Liver (tissue), 9 donors: ENCODE measurements around the gene LANCL1. TPM values are rescaled to one million over a fixed set of nuclear protein-coding genes. Genes with fewer than 3 reads are reported as not detected.

ENCODE experiments used
- DNase-seq: peaks from one replicate; pipeline ENCODE4 v3.0.0-alpha.2; 2017; ENCODE audit warnings: low spot score
- H3K27ac ChIP-seq, 2 donors: one replicate each; pipeline ENCODE4 v1.7.0; 2013; ENCODE audit warnings: inconsistent platforms in 2 of 2, low read length in 2 of 2, control low read depth in 1 of 2, low read depth in 1 of 2, mild to moderate bottlenecking in 1 of 2
- H3K27me3 ChIP-seq, 4 donors: one replicate each; pipeline versions ENCODE4 v1.6.1 to v1.7.0; 2013; ENCODE audit warnings: low read length in 3 of 4, inconsistent platforms in 1 of 4, mild to moderate bottlenecking in 1 of 4, moderate library complexity in 1 of 4; ENCODE audit not compliant: control insufficient read depth in 4 of 4, insufficient read depth in 4 of 4
- H3K36me3 ChIP-seq, 4 donors: one replicate each; pipeline versions ENCODE4 v1.6.1 to v1.7.0; 2013; ENCODE audit warnings: low read length in 3 of 4, mild to moderate bottlenecking in 3 of 4, low read depth in 1 of 4, moderate library complexity in 1 of 4; ENCODE audit not compliant: control insufficient read depth in 4 of 4, insufficient read depth in 3 of 4
- H3K4me1 ChIP-seq, 4 donors: one replicate each; pipeline versions ENCODE4 v1.6.1 to v1.7.0; 2013; ENCODE audit warnings: low read length in 3 of 4, mild to moderate bottlenecking in 3 of 4, moderate library complexity in 1 of 4; ENCODE audit not compliant: control insufficient read depth in 4 of 4, insufficient read depth in 4 of 4
- H3K4me3 ChIP-seq, 3 donors: one replicate each; pipeline versions ENCODE4 v1.6.1 to v1.7.0; 2013; ENCODE audit warnings: low read length in 3 of 3, control low read depth in 1 of 3, low read depth in 1 of 3, mild to moderate bottlenecking in 1 of 3
- H3K9ac ChIP-seq, 2 donors: one replicate each; pipeline ENCODE4 v1.7.0; 2013; ENCODE audit warnings: low read length in 2 of 2, mild to moderate bottlenecking in 2 of 2, moderate library complexity in 2 of 2, control low read depth in 1 of 2, low read depth in 1 of 2
- H3K9me3 ChIP-seq, 4 donors: one replicate each; pipeline versions ENCODE4 v1.6.1 to v1.7.0; 2013; ENCODE audit warnings: low read length in 3 of 4; ENCODE audit not compliant: control insufficient read depth in 4 of 4
- EGR1 ChIP-seq, 2 donors: IDR thresholded peaks; 2 replicates each; pipeline ENCODE4 v1.6.1; 2016 to 2018; ENCODE audit warnings: antibody characterized with exemption in 2 of 2, low read depth in 2 of 2
- FOXA2 ChIP-seq: IDR thresholded peaks from 2 replicates; pipeline ENCODE4 v1.6.1; 2016; ENCODE audit warnings: antibody characterized with exemption
- HNF4A ChIP-seq, 2 donors: conservative IDR thresholded peaks; 2 replicates each; pipeline ENCODE4 v1.6.1; 2016; ENCODE audit warnings: antibody characterized with exemption in 2 of 2, mild to moderate bottlenecking in 2 of 2
- HNF4G ChIP-seq: IDR thresholded peaks from 2 replicates; pipeline ENCODE4 v1.6.1; 2016; ENCODE audit warnings: antibody characterized with exemption
- NR2F2 ChIP-seq: IDR thresholded peaks from 2 replicates; pipeline ENCODE4 v1.6.1; 2016; ENCODE audit warnings: antibody characterized with exemption
- SP1 ChIP-seq: IDR thresholded peaks from 2 replicates; pipeline ENCODE4 v1.6.1; 2018; ENCODE audit warnings: antibody characterized with exemption, mild to moderate bottlenecking
- YY1 ChIP-seq: IDR thresholded peaks from 2 replicates; pipeline ENCODE4 v1.6.1; 2016; ENCODE audit warnings: antibody characterized with exemption, mild to moderate bottlenecking
- ZBTB33 ChIP-seq: IDR thresholded peaks from 2 replicates; pipeline ENCODE4 v1.6.1; 2016; ENCODE audit warnings: antibody characterized with exemption
- WGBS: extraction: QIAGEN DNeasy Blood & Tissue Kit; methylation state at CpG from one replicate; pipeline ENCODE4 v1.1.7; 2013; 5-methylcytosine and 5-hydroxymethylcytosine counted together
- polyA plus RNA-seq, 2 donors: library from polyadenylated mRNA; stranded (reverse) in 1 of 2; unstranded in 1 of 2; fragments of 200-250 nt in 1 of 2; fragments of >200 nt in 1 of 2; fragmentation: Nextera tagmentation in 1 of 2; extraction: Ambion mirVana in 1 of 2; gene quantifications; one replicate each; pipeline versions ENCODE4 v1.2.1 to v1.2.3, GENCODE V29; 2013 to 2015
- total RNA-seq, 2 donors: library from RNA; depleted of rRNA; stranded (reverse); fragments of >200 nt; gene quantifications; one replicate each; pipeline ENCODE4 v1.2.3, GENCODE V29; 2014
- TF ChIP-seq, protein P1 (sequence below): IDR thresholded peaks from 2 replicates; pipeline ENCODE4 v1.6.1; 2016; ENCODE audit warnings: antibody characterized with exemption, mild to moderate bottlenecking
- donor health status: healthy.
- donor health status: healthy.
- donor health status: healthy.
- donor health status: healthy.
- donor health status: healthy.

Gene LANCL1
- total and polyA plus RNA-seq, 4 donors: 7.2 to 21.0 (median 12.1) TPM

DNA sequence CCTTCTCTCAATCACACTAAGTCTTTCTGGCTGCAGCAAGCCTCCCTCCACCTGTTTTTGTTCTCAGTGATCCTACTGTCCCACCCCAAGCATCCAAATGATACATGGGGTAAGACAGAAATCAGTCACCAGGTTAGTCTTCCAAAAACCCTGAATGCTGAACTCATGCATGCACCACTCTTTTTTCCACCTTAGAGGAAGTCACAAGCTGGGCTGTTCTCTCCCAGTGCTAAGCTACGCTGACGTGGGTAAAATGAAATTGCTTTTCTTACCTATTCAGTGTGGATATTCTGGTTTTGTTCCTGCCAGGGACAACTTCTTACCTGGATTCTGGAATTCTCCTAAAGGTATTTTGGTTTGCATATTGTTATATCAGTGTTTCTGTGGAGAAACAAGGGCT is 54.2 kb downstream of the LANCL1 start (continued):
- TF ChIP-seq, protein P1, sequence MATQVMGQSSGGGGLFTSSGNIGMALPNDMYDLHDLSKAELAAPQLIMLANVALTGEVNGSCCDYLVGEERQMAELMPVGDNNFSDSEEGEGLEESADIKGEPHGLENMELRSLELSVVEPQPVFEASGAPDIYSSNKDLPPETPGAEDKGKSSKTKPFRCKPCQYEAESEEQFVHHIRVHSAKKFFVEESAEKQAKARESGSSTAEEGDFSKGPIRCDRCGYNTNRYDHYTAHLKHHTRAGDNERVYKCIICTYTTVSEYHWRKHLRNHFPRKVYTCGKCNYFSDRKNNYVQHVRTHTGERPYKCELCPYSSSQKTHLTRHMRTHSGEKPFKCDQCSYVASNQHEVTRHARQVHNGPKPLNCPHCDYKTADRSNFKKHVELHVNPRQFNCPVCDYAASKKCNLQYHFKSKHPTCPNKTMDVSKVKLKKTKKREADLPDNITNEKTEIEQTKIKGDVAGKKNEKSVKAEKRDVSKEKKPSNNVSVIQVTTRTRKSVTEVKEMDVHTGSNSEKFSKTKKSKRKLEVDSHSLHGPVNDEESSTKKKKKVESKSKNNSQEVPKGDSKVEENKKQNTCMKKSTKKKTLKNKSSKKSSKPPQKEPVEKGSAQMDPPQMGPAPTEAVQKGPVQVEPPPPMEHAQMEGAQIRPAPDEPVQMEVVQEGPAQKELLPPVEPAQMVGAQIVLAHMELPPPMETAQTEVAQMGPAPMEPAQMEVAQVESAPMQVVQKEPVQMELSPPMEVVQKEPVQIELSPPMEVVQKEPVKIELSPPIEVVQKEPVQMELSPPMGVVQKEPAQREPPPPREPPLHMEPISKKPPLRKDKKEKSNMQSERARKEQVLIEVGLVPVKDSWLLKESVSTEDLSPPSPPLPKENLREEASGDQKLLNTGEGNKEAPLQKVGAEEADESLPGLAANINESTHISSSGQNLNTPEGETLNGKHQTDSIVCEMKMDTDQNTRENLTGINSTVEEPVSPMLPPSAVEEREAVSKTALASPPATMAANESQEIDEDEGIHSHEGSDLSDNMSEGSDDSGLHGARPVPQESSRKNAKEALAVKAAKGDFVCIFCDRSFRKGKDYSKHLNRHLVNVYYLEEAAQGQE: no peak

GRCh38 chr2:210421916-210422315 is 54.6 kb downstream of the LANCL1 start:
- Histone ChIP-seq H3K27ac (no peak overlapping the region), H3K9me3 (peaks cover 0 to 5% (median under 1%) of the 10 kb centered on the region in 4 donors), H3K4me3 (no peak overlapping the region), H3K36me3 (no peaks in the 10 kb centered on the region), H3K27me3 (no peaks in the 10 kb centered on the region), H3K4me1 (no peaks in the 10 kb centered on the region), H3K9ac (no peak overlapping the region)
- whole genome bisulfite sequencing: 58% methylated on average over 3 of the region's 3 CpGs
- TF ChIP-seq ZBTB33 (no peak), YY1 (no peak)
- DNase-seq: no peak

- no peaks in the 10 kb centered on the region for H3K36me3 ChIP-seq
- no peaks in the 10 kb centered on the region for H3K27me3 ChIP-seq
- H3K4me1 ChIP-seq: no peaks in the 10 kb centered on the region
- H3K4me3 ChIP-seq: no peak overlapping the region
- no peaks in the 10 kb centered on the region for H3K9me3 ChIP-seq
- no peak overlapping the region for H3K9ac ChIP-seq
- DNase-seq: no peak
- H3K27ac ChIP-seq: no peak overlapping the region
- WGBS: 94% methylated on average over 1 of the region's 1 CpG
- TF ChIP-seq SP1: no peak
- TF ChIP-seq NR2F2: no peak
- TF ChIP-seq YY1: no peak
- TF ChIP-seq HNF4A (conservative IDR thresholded peaks at IDR 0.05): no peak
- TF ChIP-seq EGR1 (IDR thresholded peaks at IDR 0.05; ENCODE audit: low read depth in 2 of 2): no peak
- TF ChIP-seq ZBTB33: no peak
- TF ChIP-seq FOXA2: no peak
- TF ChIP-seq HNF4G: no peak
Observed at GRCh38 chr2:210412660-210413059, 63.9 kb downstream of the LANCL1 start.
